Measurements from ENCODE around the gene AHNAK. TPM values are rescaled to one million over a fixed set of nuclear protein-coding genes. Genes with fewer than 3 reads are reported as not detected.

Gene AHNAK
- total RNA-seq, 1 donor from 2014 or later: 246 TPM

GRCh38 chr11:62443390-62444235, 103.0 kb downstream of the AHNAK start:
- ATAC-seq (ENCODE audit: low read depth) (peak; percentile 35), DNase-seq (peak; percentile 25)
- intact Hi-C loops (cut with micrococcal nuclease): loop anchor here (1.0 to 2.0 kb wide), 2 partner anchors 98 to 107 kb away; partner anchors contain the start of gene ASRGL1
- Mint-ChIP-seq H3K4me1 (peaks cover 29% of the 10 kb centered on the region), H3K27me3 (no peaks in the 10 kb centered on the region), H3K9me3 (no peaks in the 10 kb centered on the region), H3K27ac (peak overlapping the region; percentile 95), H3K36me3 (ENCODE audit: low read depth) (no peaks in the 10 kb centered on the region), H3K4me3 (peak overlapping the region; percentile 83)
- CTCF ChIA-PET: interaction anchor here (0.5 to 2.3 kb wide), 10 partner anchors 8 to 251 kb away, joined by 3 to 30 read pairs (median 4); partner anchors contain the start of gene TUT1
- TF ChIP-seq CTCF (IDR thresholded peaks at IDR 0.05): no peak
- POLR2A ChIA-PET: interaction anchor here (0.5 to 2.5 kb wide), 19 partner anchors 9 to 1139 kb away, joined by 3 to 31 read pairs (median 7); partner anchors contain the start of genes AHNAK, C11orf98, CSKMT and EEF1G

DNA sequence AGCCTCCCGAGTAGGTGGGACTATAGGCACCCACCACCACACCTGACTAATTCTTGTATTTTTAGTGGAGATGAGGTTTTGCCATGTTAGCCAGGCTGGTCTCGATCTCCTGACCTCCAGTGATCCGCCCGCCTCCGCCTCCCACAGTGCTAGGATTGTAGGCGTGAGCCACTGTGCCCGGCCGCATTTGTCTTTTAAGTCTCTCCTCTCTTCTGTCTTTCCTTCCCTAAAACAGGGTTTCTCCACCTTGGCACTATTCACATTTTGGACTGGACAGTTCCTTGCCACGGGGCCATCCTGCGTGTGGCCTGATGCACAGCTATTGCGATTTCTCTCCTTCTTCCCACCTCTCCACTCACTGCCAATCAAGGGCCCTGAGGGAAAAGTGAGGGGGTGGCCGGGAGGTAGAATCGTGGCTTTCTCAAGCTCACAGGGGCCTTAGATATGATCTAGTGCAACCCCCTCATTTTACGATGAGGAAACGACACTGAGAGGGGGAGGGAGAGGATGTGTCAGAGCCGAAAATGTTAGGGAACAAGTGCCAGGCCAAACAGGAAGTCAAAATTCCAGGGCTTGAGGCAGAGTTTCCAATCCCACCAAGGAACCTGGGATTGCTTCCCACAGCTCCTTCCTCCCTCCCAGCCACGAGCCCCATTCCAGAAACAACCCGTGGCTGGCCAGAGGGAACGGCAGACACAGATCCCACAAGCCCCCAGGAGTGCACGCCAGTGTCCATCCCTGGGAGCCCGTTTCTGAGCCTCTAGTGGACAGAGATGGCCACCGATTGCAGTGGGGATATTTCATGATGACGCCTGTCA, 106.6 kb downstream of the AHNAK start:
- CTCF ChIA-PET: no interaction called here
- Mint-ChIP-seq H3K36me3 (ENCODE audit: low read depth) (no peaks in the 10 kb centered on the region), H3K9me3 (no peaks in the 10 kb centered on the region), H3K4me1 (peaks cover 31% of the 10 kb centered on the region), H3K4me3 (no peak overlapping the region), H3K27ac (no peak overlapping the region), H3K27me3 (no peaks in the 10 kb centered on the region)
- ATAC-seq (ENCODE audit: low read depth) (no peak), DNase-seq (no peak)
- no peak for TF ChIP-seq CTCF (IDR thresholded peaks at IDR 0.05)
- POLR2A ChIA-PET: interaction anchor here (0.7 kb wide), 1 partner anchor 151 kb away, joined by 3 read pairs; the partner anchor contains the start of gene TUT1
- intact Hi-C loops (cut with micrococcal nuclease): no loop called here

GRCh38 chr11:62438641-62439040, 108.0 kb downstream of the AHNAK start:
- CTCF ChIA-PET: no interaction called here
- POLR2A ChIA-PET: no interaction called here
- no peaks in the 10 kb centered on the region for H3K36me3 Mint-ChIP-seq (ENCODE audit: low read depth)

GRCh38 chr11:62437616-62438015, 109.0 kb downstream of the AHNAK start:
- H3K4me1 Mint-ChIP-seq: peaks cover 33% of the 10 kb centered on the region
- ATAC-seq (ENCODE audit: low read depth): no peak
- no peaks in the 10 kb centered on the region for H3K9me3 Mint-ChIP-seq
- H3K4me3 Mint-ChIP-seq: no peak overlapping the region
- intact Hi-C loops (cut with micrococcal nuclease): no loop called here
- ChIA-PET CTCF (interaction anchor here (1.5 to 2.6 kb wide), 2 partner anchors 13 to 105 kb away, joined by 4 to 11 read pairs; no protein-coding TSS in a partner anchor), POLR2A (interaction anchor here (0.6 to 0.7 kb wide), 2 partner anchors 9 to 114 kb away, joined by 3 to 12 read pairs; no protein-coding TSS in a partner anchor)
- no peak for DNase-seq
- no peaks in the 10 kb centered on the region for H3K27me3 Mint-ChIP-seq
- H3K36me3 Mint-ChIP-seq (ENCODE audit: low read depth): no peaks in the 10 kb centered on the region
- H3K27ac Mint-ChIP-seq: no peak overlapping the region
- TF ChIP-seq CTCF (IDR thresholded peaks at IDR 0.05): no peak

More at GRCh38 chr11:62438641-62439040, 108.0 kb downstream of the AHNAK start:
- H3K27me3 Mint-ChIP-seq: no peaks in the 10 kb centered on the region
- intact Hi-C loops (cut with micrococcal nuclease): no loop called here
- no peak overlapping the region for H3K27ac Mint-ChIP-seq
- peaks cover 28% of the 10 kb centered on the region for H3K4me1 Mint-ChIP-seq
- no peak for TF ChIP-seq CTCF (IDR thresholded peaks at IDR 0.05)
- ATAC-seq (ENCODE audit: low read depth): no peak
- H3K4me3 Mint-ChIP-seq: no peak overlapping the region
- no peak for DNase-seq
- H3K9me3 Mint-ChIP-seq: no peaks in the 10 kb centered on the region
